Measurements from ENCODE around the gene TLK1.
"Not testable (repeated sequence)": the region's sequence is repeated elsewhere in the genome, so short reads cannot be mapped to it uniquely, and the experiment has no call there.

Gene TLK1

DNA sequence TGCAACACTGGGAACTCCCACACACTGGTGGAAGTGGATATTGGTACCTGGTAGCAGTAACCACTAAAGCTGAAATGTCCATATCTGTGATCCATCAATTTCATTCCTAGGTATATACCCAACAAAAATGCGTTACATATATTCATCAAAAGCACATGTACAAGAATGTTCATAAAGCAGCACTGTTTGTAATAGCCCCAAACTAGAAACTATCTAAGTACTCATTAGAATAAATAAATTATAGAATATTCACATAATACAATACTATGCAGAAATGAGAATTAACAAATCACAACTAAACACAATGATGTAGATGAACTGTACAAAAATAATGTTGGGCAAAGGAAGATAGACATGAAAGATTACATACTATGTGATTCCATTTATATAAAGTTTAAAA, 11.1 kb upstream of the TLK1 start:
- DNase-seq (ENCODE audit: insufficient read length, low spot score), result no peak
- no peak for FAIRE-seq

DNA sequence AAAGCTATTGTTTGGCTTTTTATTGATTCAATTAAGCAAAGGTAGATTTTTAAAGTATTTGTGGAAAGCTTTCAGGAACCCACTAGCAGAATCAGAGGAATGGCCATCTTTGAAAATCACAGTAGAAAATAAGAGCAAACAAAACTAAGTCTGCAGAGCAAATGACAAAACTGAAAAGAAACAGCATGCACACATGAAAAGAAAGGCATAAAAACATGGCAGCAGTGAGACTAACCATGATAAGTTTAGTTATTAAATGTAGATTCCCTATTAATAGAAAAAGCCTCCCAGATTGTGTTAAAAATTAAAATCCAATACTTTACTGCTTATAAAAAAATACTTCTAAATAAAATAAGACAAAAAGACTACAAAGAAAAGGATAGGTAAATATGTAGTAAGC, 9.1 kb upstream of the TLK1 start:
- FAIRE-seq, result no peak

DNA sequence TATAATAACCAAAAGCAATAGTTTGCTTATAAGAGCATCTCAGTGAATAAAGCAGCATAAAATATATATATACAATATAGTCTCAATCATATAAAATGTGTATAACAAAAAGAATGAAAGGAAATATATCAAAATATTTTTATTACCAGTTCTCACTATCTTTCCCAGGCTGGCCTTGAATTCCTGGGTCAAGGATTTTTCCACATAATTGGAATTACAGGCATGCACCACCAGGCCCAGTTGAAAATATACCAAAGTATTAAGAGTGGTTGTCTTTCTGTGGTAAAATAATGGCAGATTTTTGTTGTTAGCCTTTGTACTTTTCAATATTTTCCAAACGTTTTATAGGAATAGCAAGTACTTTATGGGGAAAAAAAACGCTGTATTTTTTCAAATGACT, 8.6 kb upstream of the TLK1 start:
- no peak for DNase-seq (ENCODE audit: insufficient read length, low spot score)
- no peak for FAIRE-seq

More for the DNA sequence above, 9.1 kb upstream of the TLK1 start:
- DNase-seq (ENCODE audit: insufficient read length, low spot score), result no peak

DNA sequence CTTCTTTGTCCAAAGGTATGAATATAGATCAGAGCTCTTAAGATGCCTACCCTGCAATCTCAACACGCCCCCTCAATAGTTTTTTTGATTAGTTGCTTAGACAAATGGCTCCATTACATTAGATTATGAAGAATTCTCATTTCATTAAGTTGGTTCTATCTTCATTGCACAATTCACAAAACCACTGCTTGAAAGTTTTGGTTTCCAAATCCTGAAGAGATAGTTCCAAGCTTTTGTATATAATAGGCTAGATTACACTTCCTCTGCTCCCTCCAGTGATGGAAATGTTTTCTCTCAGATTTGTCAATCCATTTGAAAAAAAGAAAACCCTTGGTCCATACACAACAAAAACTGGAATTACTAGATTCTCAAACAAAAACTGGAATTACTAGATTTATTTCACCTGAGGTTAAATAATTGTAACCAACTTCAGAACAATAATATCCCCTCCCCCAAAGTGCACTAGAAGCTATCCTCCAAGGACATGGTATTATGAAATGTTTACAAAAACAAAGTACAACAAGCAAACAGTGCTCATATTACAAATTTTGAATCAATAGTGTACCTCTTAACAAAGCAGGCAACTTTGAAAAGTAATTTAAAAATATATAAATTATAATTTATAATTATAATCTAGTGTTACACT, 6.8 kb upstream of the TLK1 start:
- no peak for DNase-seq (ENCODE audit: insufficient read length, low spot score)
- no peak for FAIRE-seq

DNA sequence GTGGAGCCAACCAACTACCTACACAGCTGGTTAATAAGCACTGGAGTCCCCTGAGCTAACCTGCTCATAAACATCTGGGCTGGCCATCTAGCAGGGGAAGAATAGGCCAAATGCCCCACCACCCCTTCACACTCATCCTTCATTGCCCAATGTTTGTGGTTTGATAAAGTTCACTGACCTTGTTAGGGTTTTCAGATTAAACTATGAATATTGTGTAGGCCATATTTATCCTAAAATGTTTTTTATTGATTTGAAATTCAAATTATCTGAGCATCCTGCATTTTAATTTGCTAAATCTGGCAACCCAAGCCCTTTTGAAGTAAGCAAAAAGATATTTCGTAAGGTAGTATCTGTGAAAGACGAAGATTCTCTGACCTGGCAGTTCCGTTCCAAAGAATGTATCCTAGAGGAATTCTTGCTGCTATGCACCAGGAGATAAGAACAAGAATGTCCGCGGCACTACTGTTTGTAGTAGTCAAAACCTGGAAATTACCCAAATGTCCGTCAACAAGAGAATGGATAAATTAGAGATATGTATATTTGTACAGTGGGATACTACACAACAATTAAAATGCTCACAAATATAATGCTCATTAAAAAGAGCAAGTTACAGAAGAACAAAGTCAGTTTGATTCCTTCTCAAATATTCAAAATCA, 5.8 kb upstream of the TLK1 start:
- FAIRE-seq (no peak), DNase-seq (ENCODE audit: insufficient read length, low spot score) (no peak)

DNA sequence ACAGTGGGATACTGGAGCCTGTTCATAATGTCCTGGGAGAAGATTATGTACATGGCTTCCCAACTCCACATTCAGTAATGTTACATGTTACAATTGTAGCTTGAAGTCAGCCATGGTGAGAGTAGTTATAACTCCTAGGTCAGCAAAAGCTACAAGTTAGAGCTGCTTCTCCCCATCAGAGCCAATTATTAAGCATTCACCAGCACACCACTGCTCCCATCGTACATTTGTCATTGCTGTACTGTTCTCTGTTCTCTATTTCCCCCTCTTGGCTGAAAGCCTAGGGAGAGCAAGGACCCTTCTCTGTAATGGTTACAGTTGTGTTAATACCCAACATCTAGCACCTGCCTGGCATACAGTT, 5.3 kb upstream of the TLK1 start:
- DNase-seq (ENCODE audit: insufficient read length, low spot score) (no peak), FAIRE-seq (no peak)

DNA sequence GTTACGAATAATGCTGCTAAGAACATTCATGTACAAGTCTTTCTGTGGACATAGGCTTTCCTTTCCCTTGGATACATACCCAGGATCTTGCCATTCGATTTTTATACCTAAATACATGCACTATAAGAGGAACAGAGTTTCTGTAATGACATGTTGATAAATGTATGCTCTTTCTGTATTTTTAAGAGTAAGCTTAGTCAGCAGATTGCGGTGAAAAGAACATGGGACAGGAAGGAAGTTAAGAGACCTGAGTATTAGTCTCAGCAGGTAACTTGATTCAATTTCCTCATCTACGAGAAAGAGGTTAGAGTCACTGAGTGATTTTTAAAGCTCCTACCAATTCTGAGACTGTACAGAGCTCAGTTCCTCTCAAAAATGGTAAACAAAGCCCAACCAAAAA, 2.6 kb upstream of the TLK1 start:
- DNase-seq (ENCODE audit: insufficient read length, low spot score) (no peak), FAIRE-seq (no peak)

DNA sequence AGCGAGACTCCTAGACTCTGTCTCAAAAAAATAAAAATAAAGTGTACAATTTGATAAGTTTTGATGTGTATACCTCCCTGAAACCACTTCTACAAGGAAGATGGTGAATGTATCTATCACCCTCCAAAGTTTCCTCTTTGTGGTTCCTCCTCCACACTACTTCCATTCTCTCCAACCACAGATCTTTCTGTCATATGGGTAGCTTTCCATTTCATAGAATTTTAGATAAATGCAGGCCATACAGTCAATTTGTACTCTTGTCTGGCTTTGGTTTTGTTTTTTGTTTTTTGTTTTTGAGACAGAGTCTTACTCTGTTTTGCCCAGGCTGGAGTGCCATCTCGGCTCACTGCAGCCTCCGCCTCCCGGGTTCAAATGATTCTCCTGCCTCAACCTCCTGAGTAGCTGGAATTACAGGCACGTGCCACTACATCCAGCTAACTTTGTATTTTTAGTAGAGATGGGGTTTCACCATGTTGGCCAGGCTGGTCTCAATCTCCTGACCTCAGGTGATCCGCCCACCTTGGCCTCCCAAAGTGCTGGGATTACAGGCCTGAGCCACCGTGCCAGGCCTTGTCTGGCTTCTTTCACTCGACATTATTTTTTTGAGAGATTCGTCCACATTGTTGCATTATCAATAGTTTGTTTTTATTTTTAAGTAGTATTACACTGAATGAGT, 2.0 kb upstream of the TLK1 start:
- FAIRE-seq; DNase-seq (ENCODE audit: insufficient read length, low spot score): not testable (repeated sequence)

DNA sequence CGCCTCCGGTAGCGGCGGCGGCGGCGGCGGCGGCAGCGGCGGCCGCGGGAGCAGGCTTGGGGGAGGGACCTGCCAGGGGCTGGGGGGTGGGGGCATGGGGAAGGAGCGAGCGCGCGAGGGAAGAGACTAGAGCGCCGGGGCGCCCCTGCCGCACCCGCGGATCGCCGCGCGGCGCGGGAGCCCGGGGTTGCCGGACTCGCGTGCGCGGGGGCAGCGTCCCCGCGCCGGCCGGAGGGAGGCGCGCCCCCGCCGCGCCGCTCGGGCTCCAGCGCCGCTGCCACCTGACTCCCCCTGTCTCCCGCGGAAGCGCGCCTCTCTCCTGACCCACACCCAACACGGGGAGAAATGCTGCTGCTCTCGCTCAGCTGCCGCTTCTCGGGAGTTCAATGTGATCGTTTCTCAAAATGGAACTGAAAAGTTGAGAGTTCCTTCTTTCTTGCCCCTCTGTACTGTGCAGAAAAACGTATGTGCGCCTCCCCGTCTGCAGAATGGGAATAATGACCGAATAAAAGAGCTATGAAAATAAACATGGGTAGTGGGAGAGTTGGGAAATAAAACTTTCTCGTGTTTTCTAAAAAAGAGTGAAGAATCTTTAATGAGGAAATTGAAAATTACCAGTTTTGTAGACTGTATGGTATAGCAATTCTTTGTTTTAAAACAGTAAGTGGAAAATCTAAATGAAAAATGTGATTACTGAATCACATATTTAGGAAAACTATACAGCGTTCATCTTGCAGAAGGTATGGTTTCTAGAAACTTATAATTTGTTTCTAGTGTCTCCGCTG, 455 bp upstream of the TLK1 start:
- peak; percentile 79 for DNase-seq (ENCODE audit: insufficient read length, low spot score)
- FAIRE-seq, result no peak

DNA sequence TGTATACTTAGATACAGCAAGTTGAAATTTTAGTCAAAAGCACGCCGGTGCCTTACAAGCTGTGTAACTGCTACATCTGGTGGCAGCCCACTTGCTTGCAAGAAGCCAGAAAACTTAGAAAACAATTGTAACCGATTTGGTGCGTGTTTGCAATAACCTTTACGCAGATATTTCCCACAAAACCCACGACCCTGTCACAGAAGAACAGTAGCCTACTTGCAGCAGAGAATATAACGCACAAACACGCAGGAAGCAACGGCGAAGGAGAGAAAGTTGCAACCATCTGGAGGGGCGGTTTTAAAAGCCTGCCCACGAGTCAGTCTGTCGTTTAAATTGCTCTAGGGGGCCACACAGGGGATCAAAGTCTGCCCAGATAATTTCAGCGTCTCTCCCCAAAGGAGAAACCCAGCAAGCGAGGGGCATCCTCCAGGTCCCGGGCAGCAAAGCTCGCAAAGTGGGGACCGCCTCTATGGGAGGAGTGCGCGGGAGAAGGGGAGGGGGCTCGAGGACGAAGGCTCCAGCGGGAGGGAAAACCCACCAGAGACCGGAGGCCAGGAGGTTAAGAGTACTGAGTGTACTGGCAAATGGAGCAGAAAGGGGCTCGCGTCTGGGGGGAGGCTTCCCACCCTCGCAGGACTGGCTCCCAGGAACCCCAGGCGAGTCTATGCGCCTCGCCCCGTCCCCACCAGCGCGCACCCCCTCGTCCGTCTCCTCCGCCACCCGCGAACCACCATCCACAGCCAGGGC, 1.1 kb downstream of the TLK1 start:
- peak; percentile 30 for DNase-seq (ENCODE audit: insufficient read length, low spot score)
- FAIRE-seq, result no peak

DNA sequence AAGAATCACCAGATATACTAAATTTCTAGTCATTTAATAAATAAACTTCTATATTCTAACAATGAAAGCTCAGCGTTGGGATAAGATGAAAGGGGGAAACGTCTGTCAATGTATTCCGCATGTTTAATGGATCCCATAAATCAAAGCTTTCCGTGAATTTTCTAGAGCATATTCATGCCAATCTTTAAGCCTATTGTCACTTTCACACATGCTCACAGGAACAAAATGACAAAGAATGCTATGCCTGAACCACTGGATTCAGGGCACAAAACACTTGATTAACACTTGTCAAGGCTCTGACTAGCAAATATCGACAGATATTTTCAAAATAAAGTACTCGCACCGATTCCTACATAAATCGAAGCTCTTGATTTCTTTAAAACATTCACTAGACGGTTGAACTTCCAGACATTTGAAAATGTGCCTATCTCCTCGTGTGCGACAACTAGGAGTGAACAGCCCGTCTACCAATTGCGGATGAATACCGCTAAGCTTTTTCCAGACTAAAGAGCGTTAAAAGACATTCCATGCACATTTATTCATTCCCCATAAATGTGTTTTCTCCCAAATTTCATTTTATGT, 1.8 kb downstream of the TLK1 start:
- no peak for FAIRE-seq

DNA sequence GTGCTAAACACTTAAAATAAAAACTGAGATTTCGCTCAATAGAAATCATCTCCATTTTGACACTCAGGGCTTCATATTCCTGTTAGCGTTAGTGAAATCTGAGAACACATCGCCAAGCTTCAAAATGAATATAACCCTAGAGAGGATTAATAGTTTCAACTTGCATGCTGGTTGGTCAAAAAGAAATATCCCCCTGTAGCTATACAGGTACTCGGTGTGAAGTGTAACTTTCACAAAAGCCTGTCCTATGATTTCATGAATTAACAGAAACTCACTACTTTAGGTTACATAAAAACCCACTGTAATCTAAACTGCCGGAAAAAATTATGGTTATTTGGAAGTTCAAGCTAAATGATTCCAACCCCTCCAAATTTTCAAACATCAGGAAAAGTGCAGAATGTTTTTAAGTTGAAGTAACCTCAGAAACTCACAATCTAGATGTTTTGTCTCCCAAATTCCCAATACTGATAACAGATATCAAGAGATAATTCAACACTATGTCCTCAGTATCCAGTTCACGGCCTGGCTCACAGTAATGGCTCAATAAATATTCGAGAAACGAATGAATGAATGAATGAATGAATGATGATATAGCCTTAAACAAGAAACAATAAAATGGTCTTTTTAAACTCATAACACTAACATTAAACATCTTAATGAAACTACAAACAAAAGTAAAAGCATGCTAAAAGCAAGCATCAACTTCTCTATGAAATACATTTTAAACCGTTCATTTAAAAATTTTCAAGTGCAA, 2.5 kb downstream of the TLK1 start:
- DNase-seq (ENCODE audit: insufficient read length, low spot score) (no peak), FAIRE-seq (no peak)

More for the DNA sequence above, 1.8 kb downstream of the TLK1 start:
- no peak for DNase-seq (ENCODE audit: insufficient read length, low spot score)

DNA sequence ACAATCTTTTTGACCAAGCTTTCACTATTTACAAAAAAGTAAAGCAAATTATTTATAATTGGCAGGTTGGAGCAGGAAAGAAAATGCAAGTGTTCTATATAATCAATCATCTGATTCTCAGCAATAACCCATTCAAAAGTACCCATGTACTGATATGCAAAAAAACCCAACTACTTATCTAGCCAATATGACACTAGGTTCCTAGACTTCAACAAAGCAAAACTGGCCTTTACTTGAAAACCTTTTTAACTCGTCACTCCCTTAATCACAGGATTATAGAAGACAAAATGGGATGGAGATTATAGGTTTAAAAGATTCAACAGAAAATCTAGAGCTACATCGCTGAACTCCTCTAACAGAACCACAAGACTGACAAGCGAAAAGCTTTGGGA, 3.6 kb downstream of the TLK1 start:
- DNase-seq (ENCODE audit: insufficient read length, low spot score) (no peak), FAIRE-seq (no peak)

DNA sequence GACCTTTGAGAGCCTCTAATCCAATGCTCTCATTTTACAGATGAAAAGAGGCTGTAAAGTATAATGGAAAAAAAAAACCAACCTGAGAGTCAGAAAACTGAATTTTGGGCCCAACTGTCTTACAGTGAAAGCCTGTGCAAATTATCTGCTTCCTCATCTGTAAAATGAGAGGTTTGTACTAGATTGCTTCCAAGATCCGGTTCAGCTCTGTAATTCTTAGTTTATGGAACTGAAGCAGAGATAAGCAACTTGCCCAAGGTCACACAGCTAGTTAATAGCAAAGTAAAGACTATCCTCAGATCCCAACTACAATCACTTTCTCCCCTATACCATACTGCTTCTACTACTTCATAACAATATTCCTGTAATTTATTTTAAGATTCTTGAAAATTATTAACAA, 6.3 kb downstream of the TLK1 start:
- FAIRE-seq (no peak), DNase-seq (ENCODE audit: insufficient read length, low spot score) (no peak)

DNA sequence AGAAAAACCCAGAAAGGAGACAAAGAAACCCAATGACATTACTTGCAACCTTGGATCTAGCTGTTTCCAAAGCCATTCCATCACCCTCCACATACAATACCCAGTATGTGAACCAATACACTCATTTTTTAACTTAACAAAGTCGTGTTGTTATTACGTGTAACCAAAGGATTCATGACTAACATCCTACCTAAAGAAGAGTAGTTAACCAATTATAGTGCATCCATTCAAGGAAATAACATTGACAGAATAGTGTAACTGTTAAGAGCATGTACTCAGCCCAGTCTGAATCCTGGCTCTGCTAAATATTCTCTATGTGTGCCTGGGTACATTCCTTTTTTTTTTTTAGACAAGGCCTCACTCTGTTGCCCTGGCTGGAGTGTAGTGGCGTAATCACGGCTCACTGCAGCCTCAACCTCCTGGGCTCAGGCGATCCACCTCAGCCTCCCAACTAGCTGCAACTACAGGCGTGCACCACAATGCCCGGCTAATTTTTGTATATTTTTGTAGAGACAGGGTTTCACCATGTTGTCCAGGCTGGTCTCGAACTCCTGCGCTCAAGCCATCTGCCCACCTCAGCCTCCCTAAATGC, 9.9 kb downstream of the TLK1 start:
- no peak for FAIRE-seq
- no peak for DNase-seq (ENCODE audit: insufficient read length, low spot score)

DNA sequence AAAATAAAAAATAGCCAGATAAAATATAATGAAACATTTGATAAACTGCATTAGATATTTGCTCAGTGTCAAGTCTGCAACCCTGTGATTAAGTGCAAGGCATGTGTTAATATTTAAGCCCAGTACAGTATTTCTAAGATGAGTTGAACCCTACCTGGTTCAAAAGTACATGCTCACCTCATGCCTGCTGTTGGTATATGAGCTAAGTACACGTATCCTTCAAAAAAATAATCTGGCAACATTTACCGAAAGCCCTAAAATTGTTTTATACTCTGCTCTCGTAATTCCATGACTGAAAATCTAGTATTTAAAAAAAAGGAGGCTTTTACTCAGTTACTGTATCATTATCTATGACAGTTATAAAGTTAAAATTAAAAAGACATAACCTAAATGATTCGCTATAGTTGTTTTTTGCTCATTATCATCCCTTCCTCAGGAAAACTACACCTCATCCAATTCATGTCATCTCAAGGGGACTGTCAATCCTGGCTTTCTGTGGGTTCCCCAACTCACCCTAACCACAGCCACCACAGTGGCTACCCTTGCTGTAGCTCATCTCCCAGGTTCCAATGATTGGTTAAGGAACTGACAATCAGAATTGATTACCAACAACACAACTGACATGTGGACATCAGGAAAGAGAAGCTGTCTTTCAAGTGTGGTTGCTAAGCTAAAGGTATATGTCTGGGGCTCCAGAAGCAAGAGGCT, 10.6 kb downstream of the TLK1 start:
- no peak for FAIRE-seq
- no peak for DNase-seq (ENCODE audit: insufficient read length, low spot score)

DNA sequence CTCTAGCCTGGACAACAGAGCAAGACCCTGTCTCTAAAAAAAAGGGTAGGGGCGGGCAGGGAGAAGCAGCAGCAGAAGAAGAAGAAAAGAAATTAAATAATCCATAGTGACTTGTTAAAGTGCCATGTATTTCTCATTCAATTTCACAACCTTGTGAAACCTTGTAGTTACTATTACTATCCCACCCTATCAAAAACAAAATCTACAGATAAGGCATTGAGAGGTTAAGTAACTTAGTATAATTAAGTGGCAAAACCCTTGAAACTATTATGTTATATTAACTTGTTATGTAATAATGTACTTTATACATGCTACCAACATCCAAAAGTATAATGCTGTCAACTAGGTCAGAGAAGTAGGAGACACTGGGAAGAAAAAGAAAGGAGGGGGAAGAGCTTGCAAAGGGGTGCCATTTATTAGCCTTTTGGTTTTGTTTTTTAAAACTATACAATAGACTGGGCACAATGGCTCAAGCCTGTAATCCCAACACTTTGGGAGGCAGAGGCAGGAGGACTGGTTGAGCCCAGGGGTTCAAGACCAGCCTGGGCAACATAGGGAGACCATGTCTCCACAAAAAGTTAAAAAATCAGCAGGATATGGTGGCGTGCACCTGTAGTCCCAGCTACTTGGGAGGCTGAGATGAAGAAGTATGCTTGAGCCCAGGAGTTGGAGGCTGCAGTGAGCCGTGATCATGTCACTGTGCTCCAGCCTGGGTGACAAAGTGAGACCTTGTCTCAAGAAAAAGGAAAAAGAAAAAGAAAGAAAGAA, 11.3 kb downstream of the TLK1 start:
- DNase-seq (ENCODE audit: insufficient read length, low spot score) (no peak), FAIRE-seq (no peak)

DNA sequence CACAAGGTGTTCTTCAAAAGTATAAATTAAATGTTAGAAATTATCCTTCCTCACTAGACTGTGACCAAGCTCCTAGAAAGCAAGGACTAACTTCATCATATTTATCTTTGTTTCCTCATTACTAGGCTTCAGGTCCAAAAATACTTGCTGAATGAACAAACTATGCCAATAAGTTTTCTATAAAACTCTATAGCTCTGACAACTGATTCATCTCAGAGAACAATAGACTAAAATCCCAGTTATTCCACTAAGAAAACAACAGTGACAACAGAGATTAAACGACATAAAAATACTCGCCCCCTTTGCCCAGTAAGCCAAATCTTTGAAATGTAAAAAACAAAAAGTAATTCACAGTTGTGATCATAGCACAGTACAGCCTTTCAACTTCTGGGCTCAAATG, 13.6 kb downstream of the TLK1 start:
- FAIRE-seq, result no peak
- no peak for DNase-seq (ENCODE audit: insufficient read length, low spot score)

Data from HTR-8/SVneo (cell line).